Limb (tissue), 2 donors: ENCODE measurements around the gene IL1B.

Experiments
- DNase-seq, 2 donors: peaks; one replicate each; pipeline ENCODE4 v3.0.0-alpha.2; 2016; ENCODE audit errors: extremely low spot score in 2 of 2

The IL1B gene

DNA sequence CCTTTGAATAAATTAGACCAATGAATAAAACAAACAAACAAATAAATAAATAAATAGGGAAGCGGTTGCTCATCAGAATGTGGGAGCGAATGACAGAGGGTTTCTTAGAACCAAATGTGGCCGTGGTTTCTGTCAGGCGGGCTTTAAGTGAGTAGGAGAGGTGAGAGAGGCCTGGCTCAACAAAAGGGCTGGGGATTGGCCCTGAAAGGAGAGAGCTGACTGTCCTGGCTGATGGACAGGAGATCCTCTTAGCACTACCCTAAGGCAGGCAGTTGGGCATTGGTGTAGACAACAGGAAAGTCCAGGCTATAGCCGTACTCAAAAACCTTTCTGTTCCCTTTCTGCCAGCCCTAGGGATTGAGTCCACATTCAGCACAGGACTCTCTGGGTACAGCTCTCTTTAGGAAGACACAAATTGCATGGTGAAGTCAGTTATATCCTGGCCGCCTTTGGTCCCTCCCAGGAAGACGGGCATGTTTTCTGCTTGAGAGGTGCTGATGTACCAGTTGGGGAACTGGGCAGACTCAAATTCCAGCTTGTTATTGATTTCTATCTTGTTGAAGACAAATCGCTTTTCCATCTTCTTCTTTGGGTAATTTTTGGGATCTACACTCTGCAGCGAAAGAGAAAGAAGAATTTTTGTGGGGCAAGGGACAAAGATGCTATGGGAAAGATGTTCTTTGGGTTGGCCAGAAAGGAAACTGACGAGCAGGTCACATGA, 6.5 kb downstream of the IL1B start:
- no peak for DNase-seq

DNA sequence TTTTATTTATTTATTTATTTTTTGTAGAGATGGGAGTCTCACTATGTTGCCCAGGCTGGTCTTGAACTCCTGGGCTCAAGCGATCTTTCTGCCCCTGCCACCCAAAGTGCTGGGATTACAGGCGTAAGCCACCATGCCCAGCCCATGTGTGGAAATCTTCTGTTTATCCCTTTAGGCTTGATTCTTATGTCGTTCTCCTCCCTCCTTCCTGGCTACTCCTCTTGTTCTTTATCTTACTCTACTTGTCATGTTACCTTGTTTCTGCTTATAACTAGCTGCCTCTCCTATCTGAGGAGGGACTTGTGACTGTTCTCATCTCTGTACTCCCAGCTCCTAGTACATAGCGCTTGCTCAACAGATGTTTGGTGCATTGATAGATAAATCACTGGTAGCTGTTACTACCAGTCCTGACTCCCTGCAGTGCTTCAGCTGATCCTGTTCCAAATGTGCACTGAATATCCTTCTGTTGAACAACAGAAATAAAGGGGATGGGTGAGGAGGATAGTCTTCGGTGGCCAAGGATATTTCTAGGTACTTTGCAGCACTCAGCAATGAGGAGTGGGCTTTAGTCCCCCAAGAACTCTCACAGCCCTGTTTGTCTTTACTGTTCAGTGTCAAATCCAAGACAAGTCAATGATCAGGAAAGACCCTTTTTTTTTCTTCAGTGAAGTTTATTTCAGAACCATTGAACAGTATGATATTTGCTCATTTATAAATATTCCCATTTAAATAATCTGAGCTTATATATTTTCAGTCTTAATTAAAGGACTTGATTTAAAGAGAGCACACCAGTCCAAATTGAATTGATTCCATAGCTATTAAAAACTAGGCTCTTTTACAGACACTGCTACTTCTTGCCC, 7.2 kb downstream of the IL1B start:
- no peak for DNase-seq

DNA sequence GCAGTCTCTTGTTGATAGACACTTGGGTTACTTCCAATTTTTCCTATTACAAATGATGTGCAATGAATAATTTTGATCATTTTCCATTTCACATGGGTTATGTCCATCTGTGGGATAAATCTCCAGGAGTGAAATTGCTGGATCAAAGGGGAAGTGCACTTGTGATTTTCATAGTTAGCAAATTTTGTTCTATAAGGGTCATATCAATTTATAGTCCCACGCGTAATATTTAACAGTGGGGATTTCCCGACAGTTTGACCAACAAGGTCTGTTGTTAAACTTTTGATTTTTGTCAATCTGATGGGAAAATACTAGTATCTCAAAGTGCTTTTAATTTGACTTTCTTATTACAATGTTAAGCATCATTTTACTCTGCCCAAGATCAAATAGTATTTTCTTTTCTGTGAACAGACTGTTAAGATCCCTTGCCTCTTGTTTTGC, 8.3 kb downstream of the IL1B start:
- DNase-seq: no peak

- no peak for DNase-seq
These were observed 8.9 kb downstream of the IL1B start for GRCh38 chr2:112827604-112828185.

- no peak for DNase-seq
These were observed 9.6 kb downstream of the IL1B start for GRCh38 chr2:112827009-112827408.

GRCh38 chr2:112825706-112826105, 10.9 kb downstream of the IL1B start:
- no peak for DNase-seq

DNA sequence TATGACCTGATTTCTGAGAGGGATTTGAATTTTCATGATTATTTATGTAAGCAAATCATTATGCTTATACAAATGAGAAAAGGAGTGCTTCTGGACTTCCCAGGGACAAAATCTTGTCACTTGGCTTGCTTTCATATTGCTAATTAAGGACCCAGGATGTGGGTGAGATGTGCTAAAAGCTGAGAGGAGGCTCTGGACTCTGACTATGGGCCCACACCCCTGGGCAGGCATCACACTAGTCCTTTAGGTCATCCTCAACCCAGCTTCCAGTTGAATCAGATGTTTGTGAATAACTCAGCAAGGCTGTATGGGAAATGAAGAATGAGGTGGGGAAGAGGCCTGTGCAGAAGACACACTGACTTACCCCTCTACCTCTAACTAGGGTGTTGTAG, 11.9 kb downstream of the IL1B start:
- DNase-seq: no peak

GRCh38 chr2:112821682-112822081, 14.9 kb downstream of the IL1B start:
- DNase-seq: no peak

GRCh38 chr2:112821142-112821541, 15.4 kb downstream of the IL1B start:
- DNase-seq: no peak

GRCh38 chr2:112820343-112820742, 16.2 kb downstream of the IL1B start:
- no peak for DNase-seq

DNA sequence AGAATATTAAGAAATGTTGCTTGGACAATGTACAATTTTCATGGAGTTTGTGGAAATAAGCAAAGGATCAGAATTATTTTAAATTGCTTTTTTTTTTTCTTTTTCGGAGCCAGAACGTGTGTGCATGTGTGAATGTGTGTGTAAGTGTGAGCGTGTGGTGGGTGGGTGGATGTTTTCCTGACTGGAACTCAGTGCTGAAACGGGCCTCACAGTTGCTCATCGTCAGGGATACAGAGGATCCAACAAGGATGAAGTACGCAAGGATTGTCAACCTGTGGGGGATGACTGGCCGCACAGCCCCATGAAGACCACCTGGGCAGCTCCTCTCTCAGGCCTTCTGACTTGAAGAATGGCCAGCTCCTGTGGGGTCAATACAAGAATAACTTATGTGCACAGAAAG, 17.5 kb downstream of the IL1B start:
- DNase-seq: no peak

GRCh38 chr2:112818094-112818902, 18.3 kb downstream of the IL1B start:
- no peak for DNase-seq

- no peak for DNase-seq
These were observed 19.4 kb downstream of the IL1B start for GRCh38 chr2:112817082-112817689.

GRCh38 chr2:112814278-112814677, 22.3 kb downstream of the IL1B start:
- DNase-seq: no peak

DNA sequence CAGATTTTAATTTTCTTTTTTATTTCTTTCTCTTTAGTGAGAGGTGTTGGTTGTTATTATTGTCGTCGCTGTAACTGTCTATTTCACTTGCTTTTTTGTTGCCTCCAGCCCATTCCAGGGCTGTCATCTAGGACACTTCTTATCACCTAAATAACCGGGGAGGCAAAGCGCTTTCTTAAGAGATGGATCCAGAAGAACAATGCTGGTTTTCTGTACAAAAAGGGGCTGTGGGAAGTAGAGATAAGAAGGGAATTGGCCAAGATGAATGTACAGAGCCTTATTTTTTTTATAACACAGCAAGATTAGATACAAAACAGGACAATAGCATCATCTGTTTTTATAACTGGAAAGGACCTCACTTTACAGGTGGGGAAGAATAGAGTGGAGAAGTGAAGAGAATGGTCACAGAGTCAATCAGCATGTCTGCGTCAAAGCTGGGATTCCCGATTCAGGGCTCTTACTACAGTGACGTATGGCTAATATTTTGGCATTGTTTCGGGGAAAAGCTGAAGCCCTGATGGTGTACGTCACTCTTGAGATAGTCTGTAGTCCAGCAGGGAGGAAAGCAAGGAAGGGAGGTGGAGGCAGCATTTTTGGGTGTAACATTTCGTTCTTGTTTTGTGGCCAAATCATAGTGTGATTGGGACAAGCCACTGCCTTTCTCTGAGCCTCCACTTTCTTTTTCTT, 23.2 kb downstream of the IL1B start:
- no peak for DNase-seq

GRCh38 chr2:112812318-112813267, 24.0 kb downstream of the IL1B start:
- DNase-seq: peak; percentile 39 to 50

DNA sequence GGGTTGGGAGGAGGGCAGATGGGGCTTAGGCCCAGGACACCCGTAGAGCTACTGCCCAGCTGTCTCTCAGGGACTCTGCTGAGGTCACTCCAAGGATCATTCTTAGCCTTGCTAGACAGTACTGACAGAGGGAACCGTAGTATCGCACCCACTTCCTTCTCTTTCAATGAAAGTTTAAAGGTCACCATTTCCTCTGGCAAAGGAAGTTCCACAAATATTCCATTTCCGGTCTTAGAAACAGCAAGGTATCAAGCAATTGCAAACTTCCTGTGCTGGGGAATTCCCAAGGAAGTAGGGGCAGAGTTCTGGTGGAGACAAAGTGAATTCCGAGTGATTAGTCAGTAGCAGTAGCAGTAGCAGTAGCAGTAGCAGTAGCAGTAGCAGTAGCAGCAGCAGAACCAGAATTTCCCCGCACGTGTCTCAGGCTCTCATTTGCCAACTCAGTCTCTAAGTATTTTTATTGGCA, 24.7 kb downstream of the IL1B start:
- DNase-seq: no peak

GRCh38 chr2:112811276-112811831, 25.2 kb downstream of the IL1B start:
- DNase-seq: no peak

GRCh38 chr2:112809112-112809511, 27.5 kb downstream of the IL1B start:
- DNase-seq: no peak
